ENCODE data around the gene KCNQ1. TPM values are rescaled to one million over a fixed set of nuclear protein-coding genes. Genes with fewer than 3 reads are reported as not detected.

Gene KCNQ1
- total and polyA plus RNA-seq, 2 experiments from 2014 or later = 0.45 to 0.87 TPM

- H3K36me3 ChIP-seq (ENCODE audit: insufficient read depth) = no peaks in the 10 kb centered on the region
- peaks cover 4% of the 10 kb centered on the region; the same call in 1 of the 2 replicates for H3F3A ChIP-seq (replicated peaks; ENCODE audit: low read depth)
- H2AFZ ChIP-seq = no peak overlapping the region
- no peak overlapping the region for H3K27ac Mint-ChIP-seq
- H3K4me1 Mint-ChIP-seq = peaks cover 7% of the 10 kb centered on the region
- DNase-seq (ENCODE audit: low spot score) (no peak), ATAC-seq (no peak)
- H3K4me3 Mint-ChIP-seq = no peak overlapping the region
- no peaks in the 10 kb centered on the region; the same call in 2 of the 3 replicates for H3K9me3 Mint-ChIP-seq
- H3K9me2 ChIP-seq (ENCODE audit: insufficient read depth) = no peaks in the 10 kb centered on the region
- TF ChIP-seq EZH2 (IDR thresholded peaks at IDR 0.05; ENCODE audit: low read depth, unreplicated experiment) = no peak
- no peak for TF ChIP-seq ZNF114 (CRISPR knock-in tag; IDR thresholded peaks at IDR 0.05)
- TF ChIP-seq CTCF (conservative IDR thresholded peaks at IDR 0.05; ENCODE audit: low read depth in 2 of 2) = no peak
- TF ChIP-seq EZH2phosphoT487 (IDR thresholded peaks at IDR 0.05; ENCODE audit: unreplicated experiment) = no peak
- TF ChIP-seq POLR2AphosphoS5 (IDR thresholded peaks at IDR 0.05; ENCODE audit: low read depth) = no peak
- no peak for TF ChIP-seq REST (IDR thresholded peaks at IDR 0.05; ENCODE audit: unreplicated experiment)
- TF ChIP-seq CREB1 (CRISPR knock-in tag; IDR thresholded peaks at IDR 0.05; ENCODE audit: low read depth) = no peak
- no peak for TF ChIP-seq ETS1 (IDR thresholded peaks at IDR 0.05)
- no peak for TF ChIP-seq JUNB (IDR thresholded peaks at IDR 0.05; ENCODE audit: unreplicated experiment)
- no peak for TF ChIP-seq ZNF462 (CRISPR knock-in tag; IDR thresholded peaks at IDR 0.05)
- TF ChIP-seq ZNF331 (CRISPR knock-in tag; IDR thresholded peaks at IDR 0.05; ENCODE audit: low read depth) = no peak
- TF ChIP-seq NANOG (IDR thresholded peaks at IDR 0.05; ENCODE audit: borderline replicate concordance) = no peak
- no peak for TF ChIP-seq STAT1 (IDR thresholded peaks at IDR 0.05; ENCODE audit: unreplicated experiment)
- peaks cover 32% of the 10 kb centered on the region for H3K27me3 Mint-ChIP-seq (ENCODE audit: insufficient read depth, low read depth, poor library complexity)
- H3K4me2 ChIP-seq = no peak overlapping the region
- no peak overlapping the region for H3K27ac ChIP-seq (ENCODE audit: low read depth)
- no peaks in the 10 kb centered on the region for H3K36me3 Mint-ChIP-seq (ENCODE audit: low read depth)
- H3K27me3 ChIP-seq (ENCODE audit: insufficient read depth) = no peaks in the 10 kb centered on the region
- H3K79me2 ChIP-seq (replicated peaks; ENCODE audit: insufficient read depth) = no peaks in the 10 kb centered on the region
- no peak overlapping the region for H3K4me3 ChIP-seq
- H4K20me1 ChIP-seq (replicated peaks; ENCODE audit: insufficient read depth) = no peaks in the 10 kb centered on the region
- H3K4me1 ChIP-seq (ENCODE audit: insufficient read depth) = peaks cover 6% of the 10 kb centered on the region; the same call in 1 of the 2 replicates
Measured at GRCh38 chr11:2528301-2529050, 83.7 kb downstream of the KCNQ1 start.

Data from GM23338 (cell line).